HG03575 (cell line): Measurements from ENCODE around the gene LMO7.
A peak's percentile ranks its signal among the peaks of the same experiment; 100 is the strongest.

Source experiments
- ATAC-seq: cut with Tn5 transposase; IDR thresholded peaks from one replicate; pipeline ENCODE4 v1.9.1; 2021; ENCODE audit not compliant: unreplicated experiment, insufficient number of reproducible peaks, low FRiP score; ENCODE audit errors: extremely low read depth

The LMO7 gene

GRCh38 chr13:75811841-75812240 lies 175.7 kb downstream of the LMO7 start:
- ATAC-seq = no peak

- no peak for ATAC-seq
These were observed 176.6 kb downstream of the LMO7 start for GRCh38 chr13:75812751-75813181.

- ATAC-seq = no peak
These were observed 177.2 kb downstream of the LMO7 start for GRCh38 chr13:75813323-75813722.

- ATAC-seq = no peak
These were observed 182.2 kb downstream of the LMO7 start for GRCh38 chr13:75818179-75818967.

- no peak for ATAC-seq
These were observed 182.8 kb downstream of the LMO7 start for GRCh38 chr13:75818968-75819225.

- no peak for ATAC-seq
These were observed 189.0 kb downstream of the LMO7 start for GRCh38 chr13:75825161-75825560.

GRCh38 chr13:75825594-75825993 lies 189.5 kb downstream of the LMO7 start:
- no peak for ATAC-seq

GRCh38 chr13:75826391-75826790 lies 190.3 kb downstream of the LMO7 start:
- no peak for ATAC-seq

- ATAC-seq = no peak
These were observed 193.7 kb downstream of the LMO7 start for GRCh38 chr13:75829830-75830229.

GRCh38 chr13:75830842-75831241 lies 194.7 kb downstream of the LMO7 start:
- no peak for ATAC-seq

- ATAC-seq = no peak
These were observed 195.3 kb downstream of the LMO7 start for GRCh38 chr13:75831389-75831788.

GRCh38 chr13:75832812-75833211 lies 196.7 kb downstream of the LMO7 start:
- ATAC-seq = no peak

GRCh38 chr13:75836441-75836840 lies 200.3 kb downstream of the LMO7 start:
- ATAC-seq = no peak

GRCh38 chr13:75838366-75839005 lies 202.4 kb downstream of the LMO7 start:
- ATAC-seq = no peak

GRCh38 chr13:75839406-75839805 lies 203.3 kb downstream of the LMO7 start:
- no peak for ATAC-seq

- ATAC-seq = no peak
These were observed 205.8 kb downstream of the LMO7 start for GRCh38 chr13:75841905-75842304.

- ATAC-seq = no peak
These were observed 206.9 kb downstream of the LMO7 start for GRCh38 chr13:75843074-75843473.

- ATAC-seq = no peak
These were observed 207.9 kb downstream of the LMO7 start for GRCh38 chr13:75843991-75844390.

- peak; percentile 67 for ATAC-seq
These were observed 211.5 kb downstream of the LMO7 start for GRCh38 chr13:75847588-75847987.

- ATAC-seq = no peak
These were observed 214.8 kb downstream of the LMO7 start for GRCh38 chr13:75850916-75851315.

GRCh38 chr13:75855216-75855615 lies 219.1 kb downstream of the LMO7 start:
- no peak for ATAC-seq
